Esophagus muscularis mucosa (tissue), 4 donors: ENCODE measurements around the gene ANTXR1. TPM values are rescaled to one million over a fixed set of nuclear protein-coding genes. Genes with fewer than 3 reads are reported as not detected.

Source experiments
- DNase-seq: peaks from one replicate; pipeline ENCODE4 v3.0.0-alpha.2; 2017; ENCODE audit errors: extremely low spot score
- H3K27ac ChIP-seq, 4 donors: fragments of 200-600 bp; sonication (generic); replicated peaks in 1 of 4; 1 replicate in 3 of 4; 2 replicates in 1 of 4; pipeline ENCODE4 v1.5.1; 2016 to 2019; ENCODE audit warnings: mild to moderate bottlenecking in 1 of 4
- H3K27me3 ChIP-seq, 4 donors: fragments of 200-600 bp; sonication (generic); one replicate each; pipeline versions ENCODE4 v1.5.1 to v1.6.0; 2016 to 2019
- H3K36me3 ChIP-seq, 4 donors: fragments of 200-600 bp; sonication (generic); one replicate each; pipeline ENCODE4 v1.5.1; 2016 to 2019
- H3K4me1 ChIP-seq, 4 donors: fragments of 200-600 bp; sonication (generic); one replicate each; pipeline ENCODE4 v1.5.1; 2016 to 2019
- H3K4me3 ChIP-seq, 4 donors: fragments of 200-600 bp; sonication (generic); 1 replicate in 2 of 4; 2 replicates in 2 of 4; pipeline ENCODE4 v1.5.1; 2016 to 2019; ENCODE audit warnings: mild to moderate bottlenecking in 4 of 4, moderate library complexity in 1 of 4
- H3K9me3 ChIP-seq, 4 donors: fragments of 200-600 bp; sonication (generic); 1 replicate in 3 of 4; 2 replicates in 1 of 4; pipeline ENCODE4 v1.5.1; 2016 to 2019
- EP300 ChIP-seq: sonication (generic); formaldehyde crosslinking; IDR thresholded peaks from one replicate; pipeline ENCODE4 v1.6.1; 2017; ENCODE audit warnings: antibody characterized with exemption
- POLR2A ChIP-seq: fragments of 450-650 bp; IDR thresholded peaks from one replicate; pipeline ENCODE4 v1.6.1; 2017; ENCODE audit warnings: antibody characterized with exemption, moderate library complexity, mild to moderate bottlenecking, low read depth
- POLR2AphosphoS5 ChIP-seq, 2 donors: sonication (generic); formaldehyde crosslinking; IDR thresholded peaks; one replicate each; pipeline ENCODE4 v1.6.1; 2017; ENCODE audit warnings: antibody characterized with exemption in 2 of 2
- WGBS: methylation state at CpG from one replicate; pipeline ENCODE4 v1.1.5; 2018; 5-methylcytosine and 5-hydroxymethylcytosine counted together
- intact Hi-C: fragments of 100-400 bp; cut with DNase I; formaldehyde crosslinking; loops from one replicate; pipeline ENCODE4 v1.15.1; 2023
- total RNA-seq, 4 donors: library from RNA; depleted of rRNA; stranded (reverse); fragments of >200 nt; gene quantifications; one replicate each; pipeline versions ENCODE4 v1.1.0 to v1.2.1, GENCODE V29; 2016
- TF ChIP-seq, protein P1 (sequence below), 3 experiments: fragments of 200-600 bp in 2 of 3; fragments of 450-650 bp in 1 of 3; sonication (generic) in 2 of 3; IDR thresholded peaks; one replicate each; pipeline ENCODE4 v1.5.1; 2017 to 2019; ENCODE audit warnings: antibody characterized with exemption in 3 of 3, mild to moderate bottlenecking in 2 of 3, moderate library complexity in 1 of 3

The ANTXR1 gene
- total RNA-seq, 4 donors from 2014 or later = 74.6 to 115 (median 92.1) TPM

DNA sequence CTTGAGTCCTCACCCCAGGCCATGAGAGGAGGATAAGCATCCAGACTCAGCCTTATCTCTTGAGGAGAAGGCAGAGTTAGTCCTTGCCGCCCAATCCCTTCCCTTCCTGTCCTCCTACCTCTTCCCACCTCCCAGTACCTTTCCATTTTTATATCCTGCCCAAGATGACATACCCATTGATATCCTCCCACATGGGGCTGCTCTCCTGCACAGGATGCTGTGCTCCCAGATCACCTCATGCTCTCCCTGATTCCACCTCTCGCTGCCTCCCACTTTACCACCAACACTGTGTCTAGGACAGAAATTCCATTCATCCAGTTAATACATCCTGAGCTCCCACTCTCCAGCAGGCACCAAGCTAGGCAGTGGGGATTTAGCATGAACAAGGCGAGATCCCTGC, 191.7 kb downstream of the ANTXR1 start:
- no peak overlapping the region for H3K4me3 ChIP-seq
- H3K27me3 ChIP-seq = no peaks in the 10 kb centered on the region
- TF ChIP-seq EP300 (no peak), POLR2AphosphoS5 (IDR thresholded peaks at IDR 0.05) (no peak), POLR2A (no peak)
- TF ChIP-seq, protein P1, sequence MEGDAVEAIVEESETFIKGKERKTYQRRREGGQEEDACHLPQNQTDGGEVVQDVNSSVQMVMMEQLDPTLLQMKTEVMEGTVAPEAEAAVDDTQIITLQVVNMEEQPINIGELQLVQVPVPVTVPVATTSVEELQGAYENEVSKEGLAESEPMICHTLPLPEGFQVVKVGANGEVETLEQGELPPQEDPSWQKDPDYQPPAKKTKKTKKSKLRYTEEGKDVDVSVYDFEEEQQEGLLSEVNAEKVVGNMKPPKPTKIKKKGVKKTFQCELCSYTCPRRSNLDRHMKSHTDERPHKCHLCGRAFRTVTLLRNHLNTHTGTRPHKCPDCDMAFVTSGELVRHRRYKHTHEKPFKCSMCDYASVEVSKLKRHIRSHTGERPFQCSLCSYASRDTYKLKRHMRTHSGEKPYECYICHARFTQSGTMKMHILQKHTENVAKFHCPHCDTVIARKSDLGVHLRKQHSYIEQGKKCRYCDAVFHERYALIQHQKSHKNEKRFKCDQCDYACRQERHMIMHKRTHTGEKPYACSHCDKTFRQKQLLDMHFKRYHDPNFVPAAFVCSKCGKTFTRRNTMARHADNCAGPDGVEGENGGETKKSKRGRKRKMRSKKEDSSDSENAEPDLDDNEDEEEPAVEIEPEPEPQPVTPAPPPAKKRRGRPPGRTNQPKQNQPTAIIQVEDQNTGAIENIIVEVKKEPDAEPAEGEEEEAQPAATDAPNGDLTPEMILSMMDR (IDR thresholded peaks at IDR 0.05) = no peak
- WGBS = 96% methylated on average over 3 of the region's 3 CpGs
- intact Hi-C loops = no loop called here
- H3K4me1 ChIP-seq = peaks cover 11 to 39% (median 15%) of the 10 kb centered on the region in 4 donors
- no peak for DNase-seq
- H3K36me3 ChIP-seq = peaks cover 0 to 10% (median 4%) of the 10 kb centered on the region in 4 donors
- no peaks in the 10 kb centered on the region for H3K9me3 ChIP-seq
- H3K27ac ChIP-seq = peak overlapping the region in 2 of 4 donors; percentile 31 to 58

DNA sequence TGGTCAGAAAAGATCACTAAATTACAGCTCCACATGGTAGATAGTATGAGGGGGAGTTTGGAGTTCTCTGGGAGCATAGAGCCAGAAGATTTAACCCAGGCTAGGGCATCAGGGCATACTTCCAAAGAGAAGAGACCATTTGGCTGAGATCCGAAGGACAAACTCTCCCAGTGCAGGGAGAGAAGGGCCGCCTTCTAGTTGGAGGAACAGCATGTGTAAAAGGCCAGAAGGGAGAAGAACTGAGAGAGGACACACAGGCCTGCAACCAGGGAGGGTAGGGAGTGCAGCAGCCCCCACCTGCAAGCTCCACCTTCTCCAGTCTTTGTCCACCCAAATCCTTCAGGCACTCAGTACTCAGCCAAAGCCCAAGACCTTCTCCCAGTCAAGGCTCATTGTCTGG, 192.1 kb downstream of the ANTXR1 start:
- H3K9me3 ChIP-seq = no peaks in the 10 kb centered on the region
- intact Hi-C loops = no loop called here
- H3K4me3 ChIP-seq = no peak overlapping the region
- no peaks in the 10 kb centered on the region for H3K27me3 ChIP-seq
- H3K4me1 ChIP-seq = peaks cover 9 to 35% (median 13%) of the 10 kb centered on the region in 4 donors
- H3K27ac ChIP-seq = peak overlapping the region in 2 of 4 donors; percentile 27 to 31
- TF ChIP-seq, protein P1 (IDR thresholded peaks at IDR 0.05) = no peak
- TF ChIP-seq POLR2AphosphoS5 (IDR thresholded peaks at IDR 0.05) (no peak), POLR2A (no peak), EP300 (no peak)
- no peak for DNase-seq
- WGBS = 57% methylated on average over 2 of the region's 2 CpGs
- H3K36me3 ChIP-seq = peaks cover 0 to 10% (median 4%) of the 10 kb centered on the region in 4 donors

DNA sequence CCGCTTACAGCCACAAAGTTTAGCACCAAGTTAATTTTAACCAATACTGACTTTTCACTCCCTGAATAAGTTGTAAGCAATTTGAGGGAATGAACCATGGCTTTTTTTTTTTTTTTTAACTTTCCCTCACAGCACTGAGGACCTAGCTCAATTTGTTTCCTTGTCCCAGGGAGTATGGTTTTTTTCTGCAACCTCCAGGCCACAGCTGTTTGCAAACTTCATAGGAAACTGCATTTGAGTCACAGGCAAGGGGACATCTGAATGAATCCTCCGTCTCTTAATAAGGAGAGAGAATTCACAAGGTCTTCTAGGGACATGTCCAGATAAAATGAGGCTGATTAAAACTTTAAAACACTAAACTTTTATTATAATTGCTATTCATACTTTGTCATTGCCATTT, 192.5 kb downstream of the ANTXR1 start:
- H3K4me3 ChIP-seq = no peak overlapping the region
- H3K9me3 ChIP-seq = no peaks in the 10 kb centered on the region
- TF ChIP-seq, protein P1 (IDR thresholded peaks at IDR 0.05) = no peak
- no peak for TF ChIP-seq EP300
- TF ChIP-seq POLR2AphosphoS5 (IDR thresholded peaks at IDR 0.05) = no peak
- no peak for TF ChIP-seq POLR2A
- peaks cover 6 to 35% (median 11%) of the 10 kb centered on the region in 4 donors for H3K4me1 ChIP-seq
- no peaks in the 10 kb centered on the region for H3K27me3 ChIP-seq
- 61% methylated on average over 2 of the region's 2 CpGs for WGBS
- no peak overlapping the region for H3K27ac ChIP-seq
- intact Hi-C loops = no loop called here
- H3K36me3 ChIP-seq = peaks cover 0 to 10% (median 4%) of the 10 kb centered on the region in 4 donors
- DNase-seq = no peak

DNA sequence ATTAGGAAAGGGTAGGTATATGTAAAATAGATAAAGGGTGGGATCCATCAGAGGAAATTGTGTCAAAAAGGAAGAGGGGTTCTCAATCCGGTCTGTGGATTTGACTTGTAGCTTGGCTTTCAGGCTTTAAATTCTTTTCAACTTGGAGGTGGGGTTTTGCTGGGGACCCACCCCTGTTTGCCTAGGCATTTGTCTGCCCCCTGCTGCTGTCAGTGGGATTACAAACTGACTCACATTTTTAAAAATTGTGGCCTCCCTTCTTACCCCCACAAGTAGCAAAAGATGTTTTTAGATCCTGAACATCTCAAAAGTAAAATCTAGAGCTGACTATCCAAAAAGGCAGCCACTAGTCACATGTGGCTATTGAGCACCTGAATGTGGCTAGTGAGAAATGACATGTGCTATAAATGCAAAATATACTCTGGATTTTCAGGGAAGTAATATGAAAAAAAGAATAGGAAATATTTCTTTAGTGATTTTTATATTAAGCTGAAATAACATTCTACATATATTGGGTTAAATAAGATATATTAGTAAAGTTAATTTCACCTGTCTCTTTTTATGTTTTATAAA, 195.1 kb downstream of the ANTXR1 start:
- 87% methylated on average over 1 of the region's 1 CpG for WGBS

More for the DNA sequence above, 195.1 kb downstream of the ANTXR1 start:
- intact Hi-C loops = no loop called here
- no peak overlapping the region for H3K4me3 ChIP-seq
- DNase-seq = no peak
- H3K4me1 ChIP-seq = peaks cover 8 to 23% (median 13%) of the 10 kb centered on the region in 4 donors
- H3K27me3 ChIP-seq = no peaks in the 10 kb centered on the region
- peaks cover 0 to 10% (median 3%) of the 10 kb centered on the region in 4 donors for H3K36me3 ChIP-seq
- no peaks in the 10 kb centered on the region for H3K9me3 ChIP-seq
- H3K27ac ChIP-seq = no peak overlapping the region
- no peak for TF ChIP-seq EP300
- no peak for TF ChIP-seq POLR2A
- no peak for TF ChIP-seq POLR2AphosphoS5 (IDR thresholded peaks at IDR 0.05)
- TF ChIP-seq, protein P1 (IDR thresholded peaks at IDR 0.05) = peak in 2 of 3 experiments; percentile 11 to 29
